GM19043 (cell line): ENCODE measurements around the gene ATF7.
"Not testable (repeated sequence)": the region's sequence is repeated elsewhere in the genome, so short reads cannot be mapped to it uniquely, and the experiment has no call there.

ENCODE experiments used
- ATAC-seq: cut with Tn5 transposase; IDR thresholded peaks from one replicate; pipeline ENCODE4 v1.9.1; 2021; ENCODE audit warnings: low read depth; ENCODE audit not compliant: unreplicated experiment

The ATF7 gene

DNA sequence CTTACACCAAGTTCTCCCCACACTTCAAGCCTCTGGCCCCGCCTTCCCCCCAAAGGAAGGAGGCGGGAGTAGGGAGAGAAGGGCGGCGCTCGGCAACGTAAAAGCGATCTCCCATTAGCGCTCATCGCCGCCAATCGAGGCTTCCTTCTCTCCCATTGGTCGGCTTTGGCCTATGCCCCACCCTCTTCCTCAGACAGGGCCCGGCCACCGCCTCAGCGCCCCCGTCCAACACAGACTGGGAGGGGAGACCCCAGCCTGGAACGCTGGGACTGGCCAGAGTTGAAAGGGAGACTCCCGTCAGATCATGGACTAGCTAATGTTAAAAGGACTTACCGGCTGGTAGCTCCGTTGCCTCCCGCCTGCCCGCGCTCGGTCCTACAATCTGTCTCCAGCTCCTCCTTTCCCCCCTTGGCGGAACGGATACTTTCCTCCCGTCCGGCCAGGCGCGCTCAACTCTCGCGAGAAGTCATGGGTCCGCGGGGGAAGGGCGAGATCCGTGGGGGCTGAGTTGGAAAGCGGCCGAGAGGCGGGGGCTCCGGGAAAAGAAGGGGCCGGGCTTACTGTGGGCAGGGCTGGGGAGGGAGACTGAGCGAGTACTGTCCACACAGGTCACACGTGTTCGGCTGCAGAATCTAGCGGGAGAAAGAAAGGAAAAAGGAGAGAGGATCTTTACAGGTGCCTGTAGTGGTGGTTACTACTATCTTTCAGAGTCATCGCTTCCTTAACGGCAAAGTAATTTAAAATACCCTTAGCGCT, at the start of gene ATF7:
Gene ATF7 (minus strand): TSS at position 437 of the 756 bp plus-strand sequence. CDS start 25,382 bp downstream, outside the sequence.
- peak; percentile 97 for ATAC-seq

- ATAC-seq: no peak
Measured at GRCh38 chr12:53674977-53675700, 49.0 kb upstream of the ATF7 start.

GRCh38 chr12:53670971-53671370, 44.8 kb upstream of the ATF7 start:
- ATAC-seq: no peak

DNA sequence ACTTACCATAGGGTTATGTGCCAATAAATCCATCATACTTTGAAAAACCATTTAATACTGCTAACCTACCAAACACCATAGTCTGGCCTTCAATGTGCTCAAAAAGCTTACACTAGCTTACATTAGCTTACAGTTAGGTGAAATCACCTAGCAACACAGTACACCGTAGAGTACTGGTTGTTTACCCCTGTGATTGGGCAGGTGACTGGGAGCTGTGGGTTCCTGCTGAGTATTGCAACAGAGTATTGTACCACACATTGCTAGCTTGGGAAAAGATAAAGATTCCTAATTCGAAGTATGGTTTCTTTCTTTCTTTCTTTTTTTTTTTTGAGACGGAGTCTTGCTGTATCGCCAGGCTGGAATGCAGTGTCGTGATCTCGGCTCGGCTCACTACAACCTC, 44.1 kb upstream of the ATF7 start:
- no peak for ATAC-seq

- ATAC-seq: no peak
Measured at GRCh38 chr12:53667080-53667479, 40.9 kb upstream of the ATF7 start.

GRCh38 chr12:53664936-53665335, 38.8 kb upstream of the ATF7 start:
- no peak for ATAC-seq

DNA sequence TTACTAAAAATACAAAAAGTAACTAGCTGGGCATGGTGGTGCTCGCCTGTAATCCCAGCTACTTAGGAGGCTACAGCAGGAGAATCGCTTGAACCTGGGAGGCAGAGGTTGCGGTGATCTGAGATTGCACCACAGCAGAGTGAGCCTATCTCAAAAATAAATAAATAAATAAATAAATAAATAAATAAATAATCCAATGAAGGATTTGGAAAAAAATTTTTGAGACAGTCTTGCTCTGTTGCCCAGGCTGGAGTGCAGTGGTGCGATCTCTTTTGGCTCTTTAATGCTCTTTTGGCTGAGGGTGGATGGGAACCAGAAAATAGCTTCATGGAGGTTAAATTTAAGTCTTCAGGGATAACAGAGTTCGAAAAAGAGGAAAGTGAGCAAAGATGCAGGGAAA, 38.0 kb upstream of the ATF7 start:
- no peak for ATAC-seq

GRCh38 chr12:53660041-53660440, 33.9 kb upstream of the ATF7 start:
- no peak for ATAC-seq

DNA sequence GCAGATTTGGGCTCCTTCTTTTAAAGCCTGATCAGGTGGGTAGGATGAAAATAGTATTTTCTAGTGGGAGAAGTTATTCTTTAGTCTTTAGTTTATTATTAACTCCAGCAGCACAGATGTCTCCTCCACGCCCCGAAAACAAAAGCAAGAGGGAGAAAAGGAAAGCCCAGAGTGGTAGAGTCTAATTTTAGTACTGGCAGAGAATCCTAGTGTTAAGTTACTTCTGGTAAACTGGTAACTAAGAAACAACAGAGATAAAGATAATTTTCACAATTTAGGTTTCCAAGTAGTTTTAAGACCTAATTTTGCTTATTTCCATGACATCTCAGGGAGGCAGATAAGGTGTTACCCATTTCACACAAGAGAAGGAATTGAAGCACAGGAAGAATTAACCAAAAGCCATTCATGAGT, 33.4 kb upstream of the ATF7 start:
- no peak for ATAC-seq

DNA sequence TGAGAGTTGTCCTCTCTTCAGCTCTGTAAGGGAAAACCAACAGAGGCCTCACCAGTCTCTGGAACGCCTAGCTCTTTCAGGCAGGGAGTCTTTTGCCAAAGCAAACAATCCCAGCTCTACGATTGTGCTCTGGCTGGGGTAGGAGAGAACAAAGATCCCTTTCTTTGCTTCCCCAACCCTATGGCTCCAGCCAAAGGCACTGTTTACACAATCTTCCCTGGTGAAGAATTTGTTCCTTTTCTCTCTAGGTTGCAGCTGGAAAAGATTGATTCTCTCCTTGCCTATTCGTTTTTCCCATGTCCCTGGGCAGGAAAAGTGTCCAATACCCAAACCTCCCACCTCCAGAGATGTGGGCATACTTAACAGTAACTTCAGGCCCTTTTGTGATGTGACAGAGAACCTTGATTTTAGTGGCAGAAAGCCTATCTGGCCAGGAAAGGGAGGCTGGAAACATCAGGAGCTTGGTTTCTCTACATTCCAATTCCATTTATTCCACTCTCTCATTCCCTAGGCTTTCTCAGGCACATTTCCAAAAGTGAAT, 32.9 kb upstream of the ATF7 start:
- ATAC-seq: no peak

DNA sequence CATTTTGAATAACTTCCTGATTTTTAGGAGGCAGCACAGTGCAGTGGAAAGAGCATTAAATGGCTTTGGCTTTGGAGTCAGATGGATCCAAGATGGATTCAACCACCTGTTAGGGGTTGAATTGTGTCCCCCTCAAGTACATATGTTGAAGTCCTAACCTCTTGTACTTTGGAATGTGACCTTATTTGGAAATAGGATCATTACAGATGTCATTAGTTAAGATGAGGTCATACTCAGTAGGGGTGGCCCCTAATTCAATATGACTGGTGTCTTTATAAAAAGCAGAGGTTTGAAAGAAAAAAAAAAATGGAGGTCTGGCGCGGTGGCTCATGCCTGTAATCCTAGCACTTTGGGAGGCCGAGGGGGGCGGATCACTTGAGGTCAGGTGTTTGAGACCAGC, 30.9 kb upstream of the ATF7 start:
- ATAC-seq: no peak

GRCh38 chr12:53653595-53653994, 27.4 kb upstream of the ATF7 start:
- no peak for ATAC-seq

GRCh38 chr12:53652366-53652765, 26.2 kb upstream of the ATF7 start:
- no peak for ATAC-seq

DNA sequence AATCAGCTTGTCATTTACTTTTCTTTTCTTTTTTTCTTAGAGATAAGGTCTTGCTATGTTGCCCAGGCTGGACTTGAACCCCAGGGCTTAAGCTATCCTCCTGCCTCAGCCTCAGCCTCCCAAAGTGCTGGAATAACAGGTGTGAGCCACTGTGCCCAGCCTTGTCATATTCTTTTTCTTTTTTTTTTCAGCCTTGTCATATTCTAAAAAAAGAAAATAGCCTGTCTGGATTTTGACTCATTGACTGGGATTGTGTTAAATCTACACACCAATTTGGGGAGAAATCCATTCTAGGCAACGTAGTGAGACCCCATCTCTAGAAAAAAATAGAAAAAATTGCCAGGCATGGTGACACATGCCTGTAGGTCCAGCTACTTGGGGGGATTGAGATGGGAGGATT, 25.6 kb upstream of the ATF7 start:
- ATAC-seq: no peak

DNA sequence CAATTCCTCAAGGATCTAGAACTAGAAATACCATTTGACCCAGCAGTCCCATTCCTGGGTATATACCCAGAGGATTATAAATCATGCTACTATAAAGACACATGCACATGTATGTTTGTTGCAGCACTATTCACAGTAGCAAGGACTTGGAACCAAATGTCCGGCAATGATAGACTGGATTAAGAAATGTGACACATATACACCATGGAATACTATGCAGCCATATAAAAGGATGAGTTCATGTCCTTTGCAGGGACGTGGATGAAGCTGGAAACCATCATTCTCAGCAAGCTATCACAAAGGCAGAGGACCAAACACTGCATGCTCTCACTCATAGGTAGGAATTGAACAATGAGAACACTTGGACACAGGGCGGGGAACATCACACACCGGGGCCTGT, 20.1 kb upstream of the ATF7 start:
- ATAC-seq: not testable (repeated sequence)

DNA sequence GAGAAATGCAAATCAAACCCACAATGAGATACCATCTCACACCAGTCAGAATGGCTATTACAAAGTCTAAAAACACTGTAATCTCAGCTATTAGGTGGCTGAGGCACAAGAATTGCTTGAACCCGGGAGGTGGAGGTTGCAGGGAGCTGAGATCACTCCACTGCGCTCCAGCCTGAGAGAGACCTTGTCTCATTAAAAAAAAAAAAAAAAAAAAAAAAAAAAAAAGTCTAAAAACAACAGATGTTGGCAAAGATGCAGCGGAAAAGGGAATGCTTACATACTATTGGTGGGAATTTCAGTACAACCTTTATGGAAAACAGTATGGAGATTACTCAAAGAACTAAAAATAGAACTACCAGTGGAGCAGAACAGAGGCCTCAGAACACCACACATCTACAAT, 19.0 kb upstream of the ATF7 start:
- ATAC-seq: no peak

- ATAC-seq: no peak
Measured at GRCh38 chr12:53644133-53644532, 18.0 kb upstream of the ATF7 start.

DNA sequence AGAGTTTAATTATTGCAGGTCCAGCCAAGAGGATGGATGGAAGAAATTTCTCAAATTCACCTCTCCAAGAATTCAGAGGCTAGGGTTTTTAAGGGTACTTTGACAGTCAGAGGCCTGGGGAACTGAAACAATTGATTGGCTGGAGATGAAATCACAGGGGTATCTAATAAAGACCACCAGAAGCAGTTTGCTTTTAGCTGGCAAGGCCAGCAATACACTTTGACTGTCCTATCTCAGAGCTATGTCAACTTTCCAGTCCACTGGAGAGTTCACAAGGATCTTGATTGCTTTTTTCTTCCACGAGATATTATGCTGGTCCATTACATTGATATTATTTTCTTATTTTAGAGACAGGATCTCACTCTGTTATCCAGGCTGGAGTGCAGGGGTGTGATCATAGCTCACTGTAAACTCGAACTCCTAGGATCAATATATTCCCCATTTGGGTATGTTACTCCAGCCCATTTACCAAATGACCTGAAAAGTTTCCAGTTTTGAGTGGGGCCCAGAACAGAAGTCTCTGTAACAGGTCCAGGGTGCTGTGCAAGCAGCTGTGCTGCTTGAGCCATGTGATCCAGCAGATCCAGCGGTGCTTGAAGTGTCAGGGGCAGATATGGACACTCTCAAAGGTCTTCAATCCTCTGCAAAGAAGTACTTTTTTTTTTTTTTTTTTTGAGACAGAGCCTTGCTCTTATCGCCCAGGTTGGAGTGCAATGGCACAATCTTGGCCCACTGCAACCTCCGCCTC, 17.2 kb upstream of the ATF7 start:
- ATAC-seq: no peak

GRCh38 chr12:53638057-53638456, 11.9 kb upstream of the ATF7 start:
- ATAC-seq: no peak

GRCh38 chr12:53636641-53637040, 10.5 kb upstream of the ATF7 start:
- ATAC-seq: no peak

- ATAC-seq: not testable (repeated sequence)
Measured at GRCh38 chr12:53635708-53636107, 9.5 kb upstream of the ATF7 start.
